K562 (cell line): ENCODE measurements around the gene UBE2H. TPM values are rescaled to one million over a fixed set of nuclear protein-coding genes. Genes with fewer than 3 reads are reported as not detected.

Experiments
- ADNP ChIP-seq: fragments of 200-800 bp; sonication (Bioruptor generic); IDR thresholded peaks from 2 replicates; pipeline ENCODE4 v1.6.1; 2016; ENCODE audit warnings: missing genetic modification characterization, missing compliant biosample characterization
- BRD9 ChIP-seq: fragments of 450-650 bp; IDR thresholded peaks from 2 replicates; pipeline ENCODE4 v1.6.1; 2018; ENCODE audit warnings: low read depth; ENCODE audit not compliant: partially characterized antibody
- CBX3 ChIP-seq, 2 experiments: IDR thresholded peaks; 1 replicate in 1 of 2; 2 replicates in 1 of 2; pipeline ENCODE4 v1.6.1; 2012; ENCODE audit warnings: inconsistent platforms in 2 of 2, low read length in 2 of 2, borderline replicate concordance in 1 of 2, control low read depth in 1 of 2
- CHD4 ChIP-seq: fragments of 200-600 bp; sonication (generic); IDR thresholded peaks from 3 replicates; pipeline ENCODE4 v1.6.1; 2012; ENCODE audit warnings: low read depth, mild to moderate bottlenecking, mixed read lengths, low read length, inconsistent platforms; ENCODE audit not compliant: insufficient read depth, insufficient replicate concordance, poor library complexity, severe bottlenecking
- EHMT2 ChIP-seq: fragments of 450-650 bp; IDR thresholded peaks from 2 replicates; pipeline ENCODE4 v1.6.1; 2018; ENCODE audit warnings: antibody characterized with exemption
- MAZ ChIP-seq, 2 experiments: fragments of 450-650 bp in 1 of 2; sonication (generic) in 1 of 2; formaldehyde crosslinking; IDR thresholded peaks in 1 of 2; conservative IDR thresholded peaks in 1 of 2; 2 replicates each; pipeline versions ENCODE4 v1.4.0 to v1.5.0; 2020; ENCODE audit warnings: mild to moderate bottlenecking in 1 of 2, missing genetic modification reagents in 1 of 2
- MLX ChIP-seq, 2 experiments: fragments of 450-650 bp in 1 of 2; sonication (generic) in 1 of 2; formaldehyde crosslinking; conservative IDR thresholded peaks; 2 replicates each; pipeline versions ENCODE4 v1.4.0 to v1.8.1; 2020 to 2022; ENCODE audit warnings: mild to moderate bottlenecking in 1 of 2, missing genetic modification reagents in 1 of 2
- NEUROD1 ChIP-seq: fragments of 150-350 bp; IDR thresholded peaks from 2 replicates; pipeline ENCODE4 v1.6.1; 2014; ENCODE audit warnings: borderline replicate concordance, low read length, low read depth; ENCODE audit not compliant: partially characterized antibody
- SAP30 ChIP-seq: fragments of 200-600 bp; sonication (generic); IDR thresholded peaks from 2 replicates; pipeline ENCODE4 v1.6.1; 2012; ENCODE audit warnings: borderline replicate concordance, low read depth, mild to moderate bottlenecking, moderate library complexity, low read length, control low read depth, inconsistent platforms; ENCODE audit not compliant: insufficient read depth, poor library complexity, severe bottlenecking
- SUPT5H ChIP-seq: fragments of 450-650 bp; IDR thresholded peaks from 2 replicates; pipeline ENCODE4 v1.6.1; 2016
- TAF15 ChIP-seq: fragments of 200-400 bp; formaldehyde crosslinking; IDR thresholded peaks from 2 replicates; pipeline ENCODE4 v1.6.1; 2017; ENCODE audit warnings: mild to moderate bottlenecking, low read depth, low read length, moderate library complexity
- U2AF2 ChIP-seq: fragments of 200-400 bp; formaldehyde crosslinking; optimal IDR thresholded peaks from 2 replicates; pipeline ENCODE3; 2017; ENCODE audit warnings: low read depth, mild to moderate bottlenecking, low read length
- WHSC1 ChIP-seq: IDR thresholded peaks from one replicate; pipeline ENCODE4 v1.6.1; 2012; ENCODE audit warnings: low read length, control low read depth, inconsistent platforms
- ZNF12 ChIP-seq: sonication (generic); formaldehyde crosslinking; IDR thresholded peaks from 2 replicates; pipeline ENCODE4 v1.4.0; 2020; ENCODE audit warnings: mild to moderate bottlenecking, missing genetic modification reagents
- ZNF431 ChIP-seq: sonication (generic); formaldehyde crosslinking; IDR thresholded peaks from 2 replicates; pipeline ENCODE4 v1.8.0; 2022; ENCODE audit warnings: mild to moderate bottlenecking, missing genetic modification reagents
- polyA plus RNA-seq, 8 experiments: library from polyadenylated mRNA; depleted of rRNA in 4 of 8; stranded (reverse) in 5 of 8; unstranded in 3 of 8; fragments of >200 nt; fragmentation: Nextera tagmentation in 2 of 8; fragmentation: Illumina TruSeq in 1 of 8; extraction: Ambion mirVana in 2 of 8; extraction: Trizol in 1 of 8; gene quantifications; 2 replicates each; pipeline versions ENCODE4 v1.2.1 to v1.2.3, GENCODE V29; 2011 to 2014; ENCODE audit warnings: inconsistent platforms in 1 of 8, missing spikeins in 1 of 8
- total RNA-seq, 7 experiments: library from RNA; depleted of rRNA in 6 of 7; stranded (reverse); fragments of >200 nt in 6 of 7; fragmentation: Illumina TruSeq in 2 of 7; extraction: Trizol in 2 of 7; gene quantifications; 2 replicates each; pipeline versions ENCODE4 v1.2.1 to v1.2.3, GENCODE V29; 2011 to 2021; ENCODE audit warnings: low replicate concordance in 1 of 7
- TF ChIP-seq, protein P1 (sequence below), 3 experiments: fragments of 200-800 bp in 1 of 3; sonication (Bioruptor generic) in 1 of 3; sonication (generic) in 1 of 3; formaldehyde crosslinking in 1 of 3; IDR thresholded peaks; 2 replicates each; pipeline versions ENCODE4 v1.6.1 to v1.8.0; 2016 to 2022; ENCODE audit warnings: mild to moderate bottlenecking in 2 of 3, missing compliant biosample characterization in 2 of 3, missing genetic modification characterization in 2 of 3, missing genetic modification reagents in 1 of 3
- TF ChIP-seq, protein P2 (sequence below): fragments of 450-650 bp; IDR thresholded peaks from 2 replicates; pipeline ENCODE4 v1.6.1; 2017; ENCODE audit warnings: antibody characterized with exemption
- TF ChIP-seq, protein P3 (sequence below), 2 experiments: IDR thresholded peaks; 2 replicates each; pipeline ENCODE4 v1.6.1; 2012; ENCODE audit warnings: improper control_type of control experiment in 2 of 2, low read depth in 2 of 2, low read length in 2 of 2, borderline replicate concordance in 1 of 2

UBE2H gene
- total and polyA plus RNA-seq, 9 of the 15 experiments (the other 6 are each of a cell fraction or from before 2014, with no cell fraction given), result 6.3 to 33.0 (median 13.3) TPM

- TF ChIP-seq, protein P1, sequence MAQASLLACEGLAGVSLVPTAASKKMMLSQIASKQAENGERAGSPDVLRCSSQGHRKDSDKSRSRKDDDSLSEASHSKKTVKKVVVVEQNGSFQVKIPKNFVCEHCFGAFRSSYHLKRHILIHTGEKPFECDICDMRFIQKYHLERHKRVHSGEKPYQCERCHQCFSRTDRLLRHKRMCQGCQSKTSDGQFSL (CRISPR knock-in tag; IDR thresholded peaks at IDR 0.05), result peak; percentile 66
- TF ChIP-seq, protein P1 (tag; IDR thresholded peaks at IDR 0.05), result no peak
- TF ChIP-seq ZNF431 (CRISPR knock-in tag) (no peak), MLX (CRISPR knock-in tag; conservative IDR thresholded peaks at IDR 0.05) (no peak), NEUROD1 (peak; percentile 27), ZNF12 (CRISPR knock-in tag) (0 out of 2 replicates have a peak, but pooled peaks have one; percentile 12), ADNP (tag) (no peak), SUPT5H (no peak), U2AF2 (no peak), EHMT2 (no peak), WHSC1 (no peak), BRD9 (no peak), MAZ (CRISPR knock-in tag; conservative IDR thresholded peaks at IDR 0.05 in 1 of 2, IDR thresholded peaks at IDR 0.05 in 1 of 2) (peak in 1 of 2 experiments; percentile 44; a peak in 1 of 4 replicates), CHD4 (peak; percentile 2), TAF15 (no peak), CBX3 (IDR thresholded peaks at IDR 0.05; ENCODE audit: borderline replicate concordance in 1 of 2, low read length in 2 of 2) (peak in 1 of 2 experiments; percentile 14; a peak in 2 of 3 replicates), SAP30 (no peak)
- TF ChIP-seq, protein P2, sequence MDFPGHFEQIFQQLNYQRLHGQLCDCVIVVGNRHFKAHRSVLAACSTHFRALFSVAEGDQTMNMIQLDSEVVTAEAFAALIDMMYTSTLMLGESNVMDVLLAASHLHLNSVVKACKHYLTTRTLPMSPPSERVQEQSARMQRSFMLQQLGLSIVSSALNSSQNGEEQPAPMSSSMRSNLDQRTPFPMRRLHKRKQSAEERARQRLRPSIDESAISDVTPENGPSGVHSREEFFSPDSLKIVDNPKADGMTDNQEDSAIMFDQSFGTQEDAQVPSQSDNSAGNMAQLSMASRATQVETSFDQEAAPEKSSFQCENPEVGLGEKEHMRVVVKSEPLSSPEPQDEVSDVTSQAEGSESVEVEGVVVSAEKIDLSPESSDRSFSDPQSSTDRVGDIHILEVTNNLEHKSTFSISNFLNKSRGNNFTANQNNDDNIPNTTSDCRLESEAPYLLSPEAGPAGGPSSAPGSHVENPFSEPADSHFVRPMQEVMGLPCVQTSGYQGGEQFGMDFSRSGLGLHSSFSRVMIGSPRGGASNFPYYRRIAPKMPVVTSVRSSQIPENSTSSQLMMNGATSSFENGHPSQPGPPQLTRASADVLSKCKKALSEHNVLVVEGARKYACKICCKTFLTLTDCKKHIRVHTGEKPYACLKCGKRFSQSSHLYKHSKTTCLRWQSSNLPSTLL, result no peak
- TF ChIP-seq, protein P3, sequence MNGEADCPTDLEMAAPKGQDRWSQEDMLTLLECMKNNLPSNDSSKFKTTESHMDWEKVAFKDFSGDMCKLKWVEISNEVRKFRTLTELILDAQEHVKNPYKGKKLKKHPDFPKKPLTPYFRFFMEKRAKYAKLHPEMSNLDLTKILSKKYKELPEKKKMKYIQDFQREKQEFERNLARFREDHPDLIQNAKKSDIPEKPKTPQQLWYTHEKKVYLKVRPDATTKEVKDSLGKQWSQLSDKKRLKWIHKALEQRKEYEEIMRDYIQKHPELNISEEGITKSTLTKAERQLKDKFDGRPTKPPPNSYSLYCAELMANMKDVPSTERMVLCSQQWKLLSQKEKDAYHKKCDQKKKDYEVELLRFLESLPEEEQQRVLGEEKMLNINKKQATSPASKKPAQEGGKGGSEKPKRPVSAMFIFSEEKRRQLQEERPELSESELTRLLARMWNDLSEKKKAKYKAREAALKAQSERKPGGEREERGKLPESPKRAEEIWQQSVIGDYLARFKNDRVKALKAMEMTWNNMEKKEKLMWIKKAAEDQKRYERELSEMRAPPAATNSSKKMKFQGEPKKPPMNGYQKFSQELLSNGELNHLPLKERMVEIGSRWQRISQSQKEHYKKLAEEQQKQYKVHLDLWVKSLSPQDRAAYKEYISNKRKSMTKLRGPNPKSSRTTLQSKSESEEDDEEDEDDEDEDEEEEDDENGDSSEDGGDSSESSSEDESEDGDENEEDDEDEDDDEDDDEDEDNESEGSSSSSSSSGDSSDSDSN (IDR thresholded peaks at IDR 0.05; ENCODE audit: borderline replicate concordance in 1 of 2, low read depth in 2 of 2, low read length in 2 of 2), result peak in 1 of 2 experiments; percentile 55; a peak in 1 of 4 replicates
Observed at GRCh38 chr7:129780974-129781927, 171.5 kb downstream of the UBE2H start (continued).
